ENCODE measurements around the gene PFKM. TPM values are rescaled to one million over a fixed set of nuclear protein-coding genes. Genes with fewer than 3 reads are reported as not detected.

Gene PFKM
- total RNA-seq, 4 donors from 2014 or later: 21.7 to 48.8 (median 32.7) TPM

DNA sequence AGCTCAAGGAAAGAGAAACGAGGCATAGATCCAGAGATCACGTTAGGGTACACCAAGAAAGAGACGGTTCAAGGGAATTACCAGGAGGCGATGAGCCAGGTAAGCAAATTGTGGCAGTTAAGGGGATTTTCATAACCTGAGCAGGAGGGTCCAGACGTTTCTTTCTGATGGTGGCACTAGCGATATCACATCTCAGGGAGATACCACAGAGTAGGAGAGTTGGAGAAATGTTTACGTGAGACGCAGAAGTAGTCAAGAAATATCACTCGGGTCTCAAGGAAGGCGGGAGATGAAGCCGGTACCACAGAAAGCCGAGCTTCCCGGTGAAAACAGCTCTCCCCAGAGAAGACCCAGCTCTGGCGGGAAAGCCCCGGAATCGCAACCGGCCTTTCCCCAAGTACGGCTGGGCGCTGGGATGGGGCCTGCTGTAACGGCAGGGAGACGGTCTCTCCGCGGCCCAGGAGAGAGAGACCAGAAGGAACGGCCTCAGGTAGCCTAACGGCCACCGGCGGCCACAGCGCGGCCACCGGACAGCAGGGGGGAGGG is 13.8 kb upstream of the PFKM start:
- H3K27ac ChIP-seq: peak overlapping the region; percentile 90 to 94 (median 93)
- in situ Hi-C loops (cut with MboI; ENCODE audit: low pct_ligation_motif_present in 1 of 4, low pct_unique_long_range_greater_than_20kb in 1 of 4, low sequenced_read_pairs in 3 of 4): loop anchor here in 1 of 4 donors (10.0 kb wide), 1 partner anchor 59 kb away; no protein-coding TSS in a partner anchor
- intact Hi-C loops (cut with DNase I; ENCODE audit: low total_unique reads): loop anchor here (10.0 kb wide), 1 partner anchor 49 kb away; the partner anchor contains the start of gene ASB8
- DNase-seq: no peak
- no peaks in the 10 kb centered on the region for H3K36me3 ChIP-seq
- WGBS, 2 donors (ENCODE audit: low coverage in 1 of 2): 1 to 3% methylated on average over 8 to 29 of the region's 30 CpGs
- peak overlapping the region; percentile 83 to 91 (median 87) for H3K4me3 ChIP-seq
- peaks cover 8 to 21% (median 17%) of the 10 kb centered on the region in 4 donors for H3K4me1 ChIP-seq
- TF ChIP-seq, protein P1, sequence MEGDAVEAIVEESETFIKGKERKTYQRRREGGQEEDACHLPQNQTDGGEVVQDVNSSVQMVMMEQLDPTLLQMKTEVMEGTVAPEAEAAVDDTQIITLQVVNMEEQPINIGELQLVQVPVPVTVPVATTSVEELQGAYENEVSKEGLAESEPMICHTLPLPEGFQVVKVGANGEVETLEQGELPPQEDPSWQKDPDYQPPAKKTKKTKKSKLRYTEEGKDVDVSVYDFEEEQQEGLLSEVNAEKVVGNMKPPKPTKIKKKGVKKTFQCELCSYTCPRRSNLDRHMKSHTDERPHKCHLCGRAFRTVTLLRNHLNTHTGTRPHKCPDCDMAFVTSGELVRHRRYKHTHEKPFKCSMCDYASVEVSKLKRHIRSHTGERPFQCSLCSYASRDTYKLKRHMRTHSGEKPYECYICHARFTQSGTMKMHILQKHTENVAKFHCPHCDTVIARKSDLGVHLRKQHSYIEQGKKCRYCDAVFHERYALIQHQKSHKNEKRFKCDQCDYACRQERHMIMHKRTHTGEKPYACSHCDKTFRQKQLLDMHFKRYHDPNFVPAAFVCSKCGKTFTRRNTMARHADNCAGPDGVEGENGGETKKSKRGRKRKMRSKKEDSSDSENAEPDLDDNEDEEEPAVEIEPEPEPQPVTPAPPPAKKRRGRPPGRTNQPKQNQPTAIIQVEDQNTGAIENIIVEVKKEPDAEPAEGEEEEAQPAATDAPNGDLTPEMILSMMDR (IDR thresholded peaks at IDR 0.05): no peak
- TF ChIP-seq POLR2A (IDR thresholded peaks at IDR 0.05) (no peak), EP300 (IDR thresholded peaks at IDR 0.05; ENCODE audit: low read depth) (no peak), POLR2AphosphoS5 (IDR thresholded peaks at IDR 0.05) (no peak)
- no peaks in the 10 kb centered on the region for H3K27me3 ChIP-seq
- no peaks in the 10 kb centered on the region for H3K9me3 ChIP-seq

DNA sequence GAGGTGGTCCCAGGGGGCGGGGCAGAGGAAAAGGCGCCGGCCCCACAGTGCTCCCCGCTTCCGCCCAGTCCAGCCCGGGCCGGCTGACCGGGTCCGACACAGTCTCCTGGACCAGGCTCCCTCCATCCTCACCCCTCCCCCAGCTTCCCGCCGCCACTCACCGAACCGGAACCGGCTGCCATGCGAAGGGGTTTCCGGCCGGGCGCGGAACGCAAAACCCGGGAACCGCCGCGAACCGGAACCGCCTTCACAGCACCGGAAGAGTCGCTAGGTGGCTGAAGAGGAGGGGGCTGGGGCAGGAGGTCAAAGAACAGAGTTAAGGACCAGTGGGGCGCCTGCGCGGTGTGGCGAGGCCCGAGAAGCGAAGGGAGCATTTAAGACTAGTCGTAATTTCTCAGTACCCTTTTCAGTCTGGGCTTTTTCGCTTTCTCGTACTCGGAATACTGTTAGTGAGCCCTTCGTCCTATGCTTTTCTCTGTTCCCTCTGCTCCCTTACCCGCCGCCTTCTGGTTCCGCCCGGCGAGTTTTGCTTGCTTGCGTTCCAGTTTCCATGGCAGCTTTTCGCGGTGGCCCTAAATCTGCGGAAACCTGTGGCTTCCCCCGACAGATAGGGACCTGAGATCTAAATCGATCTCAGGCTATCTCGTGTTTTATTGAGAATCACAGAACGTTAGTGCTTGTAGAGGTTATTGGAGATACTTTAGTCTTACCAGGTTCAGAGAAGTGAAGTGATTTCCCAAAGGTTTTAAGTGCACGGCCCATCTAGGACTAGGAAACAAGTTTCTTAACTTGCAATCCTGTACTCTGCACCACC is 13.1 kb upstream of the PFKM start, which contains the start of gene SENP1:
Gene SENP1, minus strand, starts transcription at position 213 of the 814 bp plus-strand sequence. CDS start 4,607 bp downstream, outside the sequence.
- no peaks in the 10 kb centered on the region for H3K36me3 ChIP-seq
- 0% methylated on average over 8 to 53 of the region's 53 CpGs for WGBS, 2 donors (ENCODE audit: low coverage in 1 of 2)
- peak within 1 kb of the TSS; percentile 90 to 94 (median 93) for H3K27ac ChIP-seq
- in situ Hi-C loops (cut with MboI; ENCODE audit: low pct_ligation_motif_present in 1 of 4, low pct_unique_long_range_greater_than_20kb in 1 of 4, low sequenced_read_pairs in 3 of 4) (loop anchor here in 1 of 4 donors (10.0 kb wide), 1 partner anchor 59 kb away; no protein-coding TSS in a partner anchor), intact Hi-C loops (cut with DNase I; ENCODE audit: low total_unique reads) (loop anchor here (10.0 kb wide), 1 partner anchor 49 kb away; the partner anchor contains the start of gene ASB8)
- peak; percentile 90 for DNase-seq
- no peaks in the 10 kb centered on the region for H3K27me3 ChIP-seq
- peak within 1 kb of the TSS; percentile 83 to 91 (median 87) for H3K4me3 ChIP-seq
- no peaks in the 10 kb centered on the region for H3K9me3 ChIP-seq
- TF ChIP-seq, protein P1 (IDR thresholded peaks at IDR 0.05): peak; percentile 23 to 77 (median 34)
- TF ChIP-seq POLR2A (IDR thresholded peaks at IDR 0.05): peak; percentile 38
- no peak for TF ChIP-seq EP300 (IDR thresholded peaks at IDR 0.05; ENCODE audit: low read depth)
- peak; percentile 15 to 64 (median 57) for TF ChIP-seq POLR2AphosphoS5 (IDR thresholded peaks at IDR 0.05)
- peaks cover 8 to 21% (median 17%) of the 10 kb centered on the region in 4 donors for H3K4me1 ChIP-seq

DNA sequence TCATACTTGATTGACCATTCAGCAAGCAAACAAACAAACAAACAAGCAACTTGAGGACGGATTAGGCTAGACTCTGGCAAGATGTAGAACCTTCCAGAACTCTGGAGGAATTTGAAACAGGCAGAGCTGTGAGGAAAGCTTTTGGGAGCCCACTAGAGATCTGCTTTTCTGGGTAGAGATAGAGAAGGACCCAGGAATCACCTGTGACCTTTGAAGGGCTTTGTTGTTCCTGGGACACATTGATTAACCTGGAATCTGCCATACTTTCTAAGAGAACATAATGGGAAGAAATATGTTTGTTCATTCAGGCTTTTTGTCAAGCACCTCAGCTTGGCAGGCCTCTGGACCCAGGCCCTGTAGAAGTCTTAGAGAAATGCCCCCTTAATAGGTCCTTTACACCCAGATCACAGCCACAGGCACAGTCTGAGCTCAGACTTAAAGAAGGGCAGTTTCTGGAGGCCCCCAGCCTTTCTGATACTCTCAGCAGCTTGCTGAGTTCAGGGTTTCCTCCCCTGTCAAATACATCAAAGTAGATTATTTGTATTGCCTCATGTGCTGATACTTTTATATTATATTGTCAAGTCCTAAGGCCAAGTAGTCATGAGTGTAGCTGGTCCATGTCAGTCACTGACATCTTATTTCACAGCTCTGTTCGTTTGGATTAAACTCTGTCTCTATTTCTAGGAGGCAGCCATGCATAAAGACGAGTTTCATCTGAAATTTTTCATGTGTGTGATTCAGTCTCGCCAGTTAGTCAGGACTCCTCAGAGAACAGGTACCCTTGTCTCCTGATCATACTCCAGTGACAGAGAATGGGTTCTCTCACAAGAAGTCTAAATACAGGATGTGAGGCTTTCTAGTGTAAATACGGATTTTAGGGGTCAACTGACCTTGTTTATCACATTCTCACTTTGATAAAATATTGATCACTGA is 12.2 kb upstream of the PFKM start:
- peaks cover 8 to 21% (median 17%) of the 10 kb centered on the region in 4 donors for H3K4me1 ChIP-seq
- in situ Hi-C loops (cut with MboI; ENCODE audit: low pct_ligation_motif_present in 1 of 4, low pct_unique_long_range_greater_than_20kb in 1 of 4, low sequenced_read_pairs in 3 of 4) (loop anchor here in 1 of 4 donors (10.0 kb wide), 1 partner anchor 58 kb away; no protein-coding TSS in a partner anchor), intact Hi-C loops (cut with DNase I; ENCODE audit: low total_unique reads) (loop anchor here (10.0 kb wide), 1 partner anchor 48 kb away; the partner anchor contains the start of gene ASB8)
- H3K9me3 ChIP-seq: no peaks in the 10 kb centered on the region
- no peaks in the 10 kb centered on the region for H3K36me3 ChIP-seq
- peak overlapping the region in 3 of 4 donors; percentile 84 to 91 (median 90) for H3K4me3 ChIP-seq
- peak overlapping the region; percentile 90 to 94 (median 93) for H3K27ac ChIP-seq
- 58 to 61% methylated on average over 4 to 5 of the region's 5 CpGs for WGBS, 2 donors (ENCODE audit: low coverage in 1 of 2)
- no peak for DNase-seq
- H3K27me3 ChIP-seq: no peaks in the 10 kb centered on the region
- TF ChIP-seq, protein P1 (IDR thresholded peaks at IDR 0.05): no peak
- TF ChIP-seq POLR2A (IDR thresholded peaks at IDR 0.05): no peak
